ENCODE data around the gene P2RX7.

Gene P2RX7

GRCh38 chr12:121132601-121133481 is at the start of gene P2RX7:
Gene P2RX7 (plus strand): TSS chr12:121132876. CDS start chr12:121132971, 95 bp downstream.
- peak; percentile 60 for DNase-seq

DNA sequence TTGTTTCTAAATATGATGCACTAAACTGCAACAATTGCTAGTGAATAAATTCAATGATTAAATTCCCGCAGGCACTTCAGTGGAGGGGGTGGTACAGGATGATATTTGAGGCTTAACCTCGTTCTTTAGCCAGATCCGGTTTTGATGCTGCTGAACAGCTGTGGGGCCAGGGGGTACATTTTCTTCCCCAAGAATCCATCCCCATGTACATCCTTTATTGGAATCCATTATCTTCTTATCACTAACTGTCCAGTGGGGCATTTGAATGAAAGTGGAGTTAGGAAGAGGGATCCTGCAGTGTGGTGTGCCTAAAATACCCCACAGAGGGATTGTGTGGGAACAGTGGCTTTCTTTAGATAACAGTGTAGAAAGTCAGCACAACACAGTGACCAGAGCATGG is 48.4 kb upstream of the P2RX7 start:
- DNase-seq = no peak

GRCh38 chr12:121085069-121085468 is 47.6 kb upstream of the P2RX7 start:
- no peak for DNase-seq

- no peak for DNase-seq
These were observed 46.9 kb upstream of the P2RX7 start for GRCh38 chr12:121085506-121086353.

DNA sequence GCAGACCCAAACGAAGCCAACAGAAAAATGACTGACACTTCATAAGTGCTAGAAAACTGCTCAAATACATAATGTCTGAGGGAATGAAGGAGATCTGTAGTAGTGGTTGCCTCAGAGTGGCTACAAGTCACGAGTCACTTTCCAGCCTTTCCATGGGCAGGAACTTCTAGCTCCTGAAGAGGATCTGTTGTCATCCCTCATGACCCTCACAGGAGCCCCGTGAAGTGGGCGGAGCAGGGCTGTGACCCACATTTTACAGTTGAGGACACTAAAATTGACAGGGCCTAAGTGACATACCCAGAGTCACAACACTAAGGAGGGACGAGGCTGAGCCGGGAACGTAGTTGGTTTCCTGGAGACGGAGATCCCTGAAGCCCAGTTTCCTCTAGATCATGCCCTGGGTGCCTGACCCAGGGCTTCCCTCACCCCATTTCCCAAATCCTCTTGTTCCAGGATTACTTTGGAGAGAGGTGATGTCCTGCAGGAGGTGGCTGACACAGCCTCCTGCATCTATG is 45.8 kb upstream of the P2RX7 start:
- no peak for DNase-seq

DNA sequence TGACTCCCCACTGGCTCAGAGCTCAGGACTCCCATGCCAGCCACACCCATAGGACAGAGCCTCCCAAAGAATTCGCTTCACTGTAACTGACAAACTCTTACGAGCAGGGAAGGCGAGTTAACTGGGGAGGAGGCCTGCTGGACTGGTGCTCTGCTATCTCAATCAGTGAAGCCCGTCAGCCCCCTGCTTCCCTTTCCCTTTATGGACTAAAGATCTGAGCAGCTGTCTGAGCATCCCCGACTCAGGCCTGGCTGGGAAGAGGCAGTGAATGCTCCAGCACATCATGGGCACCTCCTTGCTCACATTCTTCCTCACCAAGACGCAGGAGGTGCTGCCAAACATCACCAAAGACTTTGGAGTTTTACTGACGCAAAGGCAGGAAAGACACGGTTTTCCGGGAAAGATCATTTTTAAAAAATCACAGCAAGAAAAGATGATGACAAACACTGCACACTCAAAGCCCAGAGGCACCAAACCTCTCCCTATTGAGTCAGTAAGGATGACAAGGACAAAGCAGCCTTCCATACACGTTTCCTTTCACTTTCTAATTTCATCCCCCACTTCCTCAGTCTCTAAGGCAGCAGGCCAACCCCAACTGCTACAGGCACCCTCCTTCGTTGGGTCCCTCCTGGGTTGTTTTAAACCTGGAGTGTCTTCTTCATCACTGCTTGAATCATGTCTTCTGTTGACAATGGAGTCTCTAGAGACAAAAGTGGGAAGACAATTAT is 45.0 kb upstream of the P2RX7 start:
- DNase-seq = no peak

DNA sequence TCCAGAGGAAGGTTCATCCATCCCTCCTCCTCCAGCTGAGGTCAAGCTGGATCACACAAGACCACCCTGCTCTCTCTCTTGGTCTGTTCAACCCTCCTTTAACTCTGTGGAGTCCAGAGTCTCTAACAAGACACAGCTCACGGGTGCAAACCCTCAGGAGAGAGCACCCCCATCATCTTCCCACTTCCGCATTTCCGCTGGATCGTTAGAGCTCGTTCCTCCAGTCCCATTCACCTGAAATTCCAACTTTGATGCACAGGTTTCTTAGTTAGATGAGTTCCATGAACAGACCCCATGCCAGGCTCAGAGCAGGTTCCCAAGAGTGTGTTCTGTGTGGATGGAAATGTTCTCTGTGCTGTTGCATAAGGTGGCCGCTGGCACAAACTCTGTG is 44.5 kb upstream of the P2RX7 start:
- no peak for DNase-seq

GRCh38 chr12:121089031-121089812 is 43.5 kb upstream of the P2RX7 start:
- no peak for DNase-seq

- DNase-seq = no peak
These were observed 42.8 kb upstream of the P2RX7 start for GRCh38 chr12:121089813-121090430.

- DNase-seq = no peak
These were observed 41.8 kb upstream of the P2RX7 start for GRCh38 chr12:121090586-121091514.

GRCh38 chr12:121092034-121092433 is 40.6 kb upstream of the P2RX7 start:
- DNase-seq = no peak

DNA sequence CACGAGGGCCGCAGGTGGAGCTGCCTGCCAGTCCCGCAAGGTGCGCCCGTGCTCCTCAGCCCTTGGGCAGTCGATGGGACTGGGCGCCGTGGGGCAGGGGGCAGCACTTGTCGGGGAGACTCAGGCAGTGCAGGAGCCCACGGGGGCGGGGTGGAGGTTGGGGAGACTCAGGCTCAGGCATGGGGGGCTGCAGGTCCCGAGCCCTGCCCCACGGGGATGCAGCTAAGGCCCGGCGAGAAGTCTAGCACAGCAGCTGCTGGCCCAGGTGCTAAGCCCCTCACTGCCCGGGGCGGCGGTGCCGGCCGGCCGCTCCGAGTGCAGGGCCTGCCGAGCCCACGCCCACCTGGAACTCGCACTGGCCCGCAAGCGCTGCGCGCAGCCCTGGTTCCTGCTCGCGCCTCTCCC is 39.2 kb upstream of the P2RX7 start:
- no peak for DNase-seq

DNA sequence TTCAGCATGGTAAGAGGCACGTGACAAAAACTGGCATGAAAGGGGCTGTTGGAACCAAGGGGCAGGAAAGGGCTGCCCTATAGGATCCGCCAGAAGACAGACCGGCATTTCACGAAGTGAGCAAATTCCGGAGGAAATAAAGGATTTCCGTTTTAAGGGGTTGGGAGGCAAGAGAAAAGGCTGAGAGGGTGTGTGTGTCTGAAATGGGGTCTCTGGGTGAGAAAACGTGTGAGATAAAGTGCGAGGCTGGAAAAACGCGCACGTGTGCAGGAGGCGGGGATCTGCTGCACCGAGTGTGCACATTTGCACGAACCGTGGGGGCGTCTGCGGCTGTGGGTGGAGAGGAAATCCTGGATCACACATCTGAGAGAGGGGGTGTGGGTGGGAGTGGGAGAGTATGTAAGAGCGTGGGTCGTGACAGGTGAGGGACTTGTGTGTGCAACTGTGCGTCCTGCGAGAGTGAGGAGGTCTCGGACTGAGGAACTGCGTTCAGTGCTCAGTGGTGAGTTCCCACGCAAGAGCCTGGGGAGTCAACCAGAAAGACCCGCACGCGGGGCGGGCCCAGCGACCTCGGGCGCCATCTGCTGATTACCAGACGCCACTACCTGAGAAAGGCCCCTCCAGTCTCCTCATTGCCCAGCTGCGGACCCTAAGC is 37.0 kb upstream of the P2RX7 start:
- DNase-seq = peak; percentile 87

DNA sequence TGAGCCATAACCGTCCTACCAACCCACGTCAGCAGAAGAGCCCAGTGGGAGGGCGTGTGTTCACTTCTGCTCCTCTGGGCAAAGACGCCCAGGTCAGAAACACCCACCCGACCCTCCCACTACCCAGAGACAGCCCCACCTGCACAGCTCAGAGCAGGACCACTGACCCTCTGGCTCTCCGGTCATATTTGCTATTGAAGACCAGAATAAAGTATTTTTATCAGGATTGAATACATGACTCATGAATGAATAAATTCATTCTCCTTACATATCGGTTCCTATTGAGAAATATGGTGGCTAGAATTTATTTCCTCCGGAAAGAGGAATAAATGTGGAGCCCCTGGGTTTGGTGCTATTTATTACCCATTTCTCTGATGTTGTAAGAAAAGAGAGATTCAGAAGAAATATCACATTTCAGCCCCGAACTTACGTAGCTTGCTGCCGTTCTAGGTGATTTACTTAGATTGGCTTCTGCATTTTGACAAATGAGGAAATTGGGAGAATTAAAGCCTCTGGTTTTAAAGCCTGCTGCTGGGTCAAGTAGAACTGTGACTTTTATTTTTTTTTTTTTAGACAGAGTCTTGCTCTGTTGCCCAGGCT is 36.4 kb upstream of the P2RX7 start:
- DNase-seq = no peak

- no peak for DNase-seq
These were observed 32.9 kb upstream of the P2RX7 start for GRCh38 chr12:121099779-121100178.

DNA sequence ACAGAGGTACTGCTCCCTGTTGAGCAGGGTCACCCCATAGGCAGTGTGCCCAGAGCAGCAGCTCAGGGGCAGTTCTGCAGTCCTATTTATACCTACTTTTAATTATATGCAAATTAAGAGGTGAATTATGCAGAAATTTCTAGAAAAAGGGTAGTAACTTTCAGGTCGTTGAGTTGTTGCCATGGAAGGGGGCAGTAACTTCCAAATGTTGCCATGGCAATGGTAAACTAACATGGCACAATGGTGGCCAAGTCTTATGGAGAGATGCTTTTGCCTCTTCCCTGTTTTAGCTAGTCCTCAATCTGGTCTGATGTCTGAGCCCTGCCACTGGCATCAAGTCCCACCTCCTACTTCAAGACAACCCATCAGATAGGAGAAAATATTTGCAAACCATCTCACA is 30.4 kb upstream of the P2RX7 start:
- DNase-seq = no peak

DNA sequence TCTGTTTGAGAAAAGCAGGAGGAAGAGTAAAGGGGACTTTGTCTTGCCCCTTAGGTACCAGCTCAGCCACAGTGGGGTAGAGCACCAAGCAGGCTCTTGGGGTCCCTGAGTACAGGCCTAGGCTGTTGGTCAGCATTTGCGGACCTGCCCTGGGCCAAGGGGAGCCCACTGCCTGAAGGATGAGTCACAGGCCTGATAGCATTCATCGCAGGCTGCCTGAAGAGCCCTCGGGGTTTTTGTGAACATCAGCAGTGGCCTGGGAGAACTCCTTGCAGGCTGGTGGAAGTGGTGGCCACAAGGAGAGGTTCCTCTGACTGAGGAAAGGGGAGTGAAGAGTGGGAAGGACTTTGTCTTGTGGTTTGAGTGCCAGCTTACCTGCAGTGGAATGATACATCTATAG is 25.0 kb upstream of the P2RX7 start:
- no peak for DNase-seq

- no peak for DNase-seq
These were observed 24.2 kb upstream of the P2RX7 start for GRCh38 chr12:121108492-121108891.

GRCh38 chr12:121110211-121110940 is 22.3 kb upstream of the P2RX7 start:
- peak; percentile 74 for DNase-seq

Measured in activated CD4-positive, alpha-beta T cell treated with anti-CD3 and anti-CD28 coated beads for 48 hours (primary cell).